Immature natural killer cell (primary cell): ENCODE measurements around the gene EPHB2. TPM values are rescaled to one million over a fixed set of nuclear protein-coding genes. Genes with fewer than 3 reads are reported as not detected.

Experiments used
- DNase-seq, 3 donors: peaks; one replicate each; pipeline ENCODE4 v3.0.0; 2022; ENCODE audit warnings: mixed read lengths in 1 of 3
- H3K27ac Mint-ChIP-seq, 6 donors: one replicate each; pipeline ENCODE4 v1.8.0; 2020; ENCODE audit warnings: mixed read lengths in 6 of 6, mild to moderate bottlenecking in 5 of 6, inconsistent platforms in 4 of 6, moderate library complexity in 3 of 6
- H3K27me3 Mint-ChIP-seq, 3 donors: one replicate each; pipeline ENCODE4 v1.8.0; 2020 to 2021; ENCODE audit warnings: low read depth in 3 of 3, mild to moderate bottlenecking in 3 of 3, mixed read lengths in 3 of 3, moderate library complexity in 3 of 3, inconsistent platforms in 1 of 3
- H3K36me3 Mint-ChIP-seq, 3 donors: one replicate each; pipeline ENCODE4 v1.8.0; 2020; ENCODE audit warnings: mixed read lengths in 3 of 3, inconsistent platforms in 2 of 3, mild to moderate bottlenecking in 2 of 3
- H3K4me1 Mint-ChIP-seq, 2 donors: one replicate each; pipeline ENCODE4 v1.8.0; 2020; ENCODE audit warnings: inconsistent platforms in 2 of 2, mild to moderate bottlenecking in 2 of 2, mixed read lengths in 2 of 2, moderate library complexity in 1 of 2
- H3K4me3 Mint-ChIP-seq, 5 donors: one replicate each; pipeline ENCODE4 v1.8.0; 2020; ENCODE audit warnings: mild to moderate bottlenecking in 5 of 5, mixed read lengths in 5 of 5, inconsistent platforms in 3 of 5, moderate library complexity in 3 of 5
- H3K9me3 Mint-ChIP-seq, 6 donors: one replicate each; pipeline ENCODE4 v1.8.0; 2020; ENCODE audit warnings: mild to moderate bottlenecking in 6 of 6, mixed read lengths in 6 of 6, inconsistent platforms in 4 of 6, moderate library complexity in 3 of 6
- polyA plus RNA-seq, 3 donors: library from polyadenylated mRNA; unstranded; fragments of 300-500 nt; fragmentation: Illumina TruSeq; gene quantifications; one replicate each; pipeline ENCODE4 v1.2.3, GENCODE V29; 2021

Gene EPHB2
- polyA plus RNA-seq, 3 donors from 2014 or later: not detected

- peaks cover 0 to 7% (median 4%) of the 10 kb centered on the region in 3 donors for H3K27me3 Mint-ChIP-seq
- no peak for DNase-seq
- no peaks in the 10 kb centered on the region for H3K4me1 Mint-ChIP-seq
- H3K27ac Mint-ChIP-seq: no peak overlapping the region
- no peaks in the 10 kb centered on the region for H3K9me3 Mint-ChIP-seq
- H3K36me3 Mint-ChIP-seq: no peaks in the 10 kb centered on the region
- H3K4me3 Mint-ChIP-seq: no peak overlapping the region
Measured at GRCh38 chr1:22790232-22791008, 79.8 kb downstream of the EPHB2 start.

- Mint-ChIP-seq H3K27ac (no peak overlapping the region), H3K27me3 (peaks cover 0 to 6% (median 5%) of the 10 kb centered on the region in 3 donors), H3K4me1 (no peaks in the 10 kb centered on the region), H3K9me3 (no peaks in the 10 kb centered on the region), H3K36me3 (no peaks in the 10 kb centered on the region), H3K4me3 (no peak overlapping the region)
- DNase-seq: no peak
Measured at GRCh38 chr1:22791831-22792347, 81.2 kb downstream of the EPHB2 start.

- H3K4me3 Mint-ChIP-seq: no peak overlapping the region
- H3K9me3 Mint-ChIP-seq: no peaks in the 10 kb centered on the region
- no peak overlapping the region for H3K27ac Mint-ChIP-seq
- no peak for DNase-seq
- no peaks in the 10 kb centered on the region for H3K4me1 Mint-ChIP-seq
- H3K36me3 Mint-ChIP-seq: no peaks in the 10 kb centered on the region
- H3K27me3 Mint-ChIP-seq: peaks cover 0 to 5% (median 1%) of the 10 kb centered on the region in 3 donors
Measured at GRCh38 chr1:22792396-22793160, 81.9 kb downstream of the EPHB2 start.

- no peak overlapping the region for H3K4me3 Mint-ChIP-seq
- H3K27ac Mint-ChIP-seq: no peak overlapping the region
Measured at GRCh38 chr1:22793647-22794046, 83.0 kb downstream of the EPHB2 start.

GRCh38 chr1:22794647-22795365, 84.2 kb downstream of the EPHB2 start:
- Mint-ChIP-seq H3K27me3 (peaks cover 0 to 4% (median 3%) of the 10 kb centered on the region in 3 donors), H3K27ac (no peak overlapping the region), H3K4me1 (no peaks in the 10 kb centered on the region), H3K36me3 (no peaks in the 10 kb centered on the region), H3K9me3 (no peaks in the 10 kb centered on the region), H3K4me3 (no peak overlapping the region)
- no peak for DNase-seq

More at GRCh38 chr1:22793647-22794046, 83.0 kb downstream of the EPHB2 start:
- Mint-ChIP-seq H3K27me3 (peaks cover 0 to 5% (median 3%) of the 10 kb centered on the region in 3 donors), H3K4me1 (no peaks in the 10 kb centered on the region), H3K36me3 (no peaks in the 10 kb centered on the region), H3K9me3 (no peaks in the 10 kb centered on the region)
- no peak for DNase-seq

- Mint-ChIP-seq H3K4me1 (no peaks in the 10 kb centered on the region), H3K9me3 (no peaks in the 10 kb centered on the region), H3K4me3 (no peak overlapping the region), H3K36me3 (no peaks in the 10 kb centered on the region), H3K27ac (no peak overlapping the region), H3K27me3 (peaks cover 0 to 4% (median 3%) of the 10 kb centered on the region in 3 donors)
- DNase-seq: no peak
Measured at GRCh38 chr1:22795366-22795714, 84.7 kb downstream of the EPHB2 start.

GRCh38 chr1:22796642-22797041, 86.0 kb downstream of the EPHB2 start:
- Mint-ChIP-seq H3K27ac (no peak overlapping the region), H3K9me3 (no peaks in the 10 kb centered on the region), H3K27me3 (peaks cover 0 to 4% (median 3%) of the 10 kb centered on the region in 3 donors), H3K36me3 (no peaks in the 10 kb centered on the region), H3K4me1 (no peaks in the 10 kb centered on the region), H3K4me3 (no peak overlapping the region)
- DNase-seq: no peak

GRCh38 chr1:22798083-22798482, 87.4 kb downstream of the EPHB2 start:
- no peaks in the 10 kb centered on the region for H3K36me3 Mint-ChIP-seq
- H3K27ac Mint-ChIP-seq: no peak overlapping the region
- no peaks in the 10 kb centered on the region for H3K4me1 Mint-ChIP-seq
- peaks cover 0 to 3% (median 2%) of the 10 kb centered on the region in 3 donors for H3K27me3 Mint-ChIP-seq
- H3K4me3 Mint-ChIP-seq: no peak overlapping the region
- H3K9me3 Mint-ChIP-seq: no peaks in the 10 kb centered on the region
- DNase-seq: no peak

GRCh38 chr1:22799971-22800370, 89.3 kb downstream of the EPHB2 start:
- no peak overlapping the region for H3K27ac Mint-ChIP-seq
- H3K9me3 Mint-ChIP-seq: no peaks in the 10 kb centered on the region
- no peak overlapping the region for H3K4me3 Mint-ChIP-seq
- peaks cover 2 to 7% (median 2%) of the 10 kb centered on the region in 3 donors for H3K27me3 Mint-ChIP-seq
- no peaks in the 10 kb centered on the region for H3K4me1 Mint-ChIP-seq
- no peaks in the 10 kb centered on the region for H3K36me3 Mint-ChIP-seq
- DNase-seq: no peak

GRCh38 chr1:22800629-22801028, 90.0 kb downstream of the EPHB2 start:
- no peaks in the 10 kb centered on the region for H3K9me3 Mint-ChIP-seq
- no peak overlapping the region for H3K27ac Mint-ChIP-seq
- H3K36me3 Mint-ChIP-seq: no peaks in the 10 kb centered on the region
- no peaks in the 10 kb centered on the region for H3K4me1 Mint-ChIP-seq
- H3K4me3 Mint-ChIP-seq: no peak overlapping the region
- no peak for DNase-seq
- peaks cover 2 to 7% (median 2%) of the 10 kb centered on the region in 3 donors for H3K27me3 Mint-ChIP-seq

GRCh38 chr1:22801347-22801746, 90.7 kb downstream of the EPHB2 start:
- Mint-ChIP-seq H3K27ac (no peak overlapping the region), H3K4me1 (no peaks in the 10 kb centered on the region), H3K4me3 (no peak overlapping the region), H3K9me3 (no peaks in the 10 kb centered on the region), H3K27me3 (peaks cover 0 to 7% (median 7%) of the 10 kb centered on the region in 3 donors), H3K36me3 (no peaks in the 10 kb centered on the region)
- DNase-seq: no peak

- Mint-ChIP-seq H3K4me3 (no peak overlapping the region), H3K9me3 (no peaks in the 10 kb centered on the region), H3K4me1 (no peaks in the 10 kb centered on the region), H3K27ac (no peak overlapping the region), H3K36me3 (no peaks in the 10 kb centered on the region), H3K27me3 (peaks cover 0 to 7% (median 7%) of the 10 kb centered on the region in 3 donors)
- no peak for DNase-seq
Measured at GRCh38 chr1:22801761-22802160, 91.1 kb downstream of the EPHB2 start.

- no peaks in the 10 kb centered on the region for H3K4me1 Mint-ChIP-seq
- H3K27me3 Mint-ChIP-seq: peaks cover 4 to 7% (median 4%) of the 10 kb centered on the region in 3 donors
- H3K36me3 Mint-ChIP-seq: no peaks in the 10 kb centered on the region
- DNase-seq: no peak
- no peak overlapping the region for H3K27ac Mint-ChIP-seq
- H3K4me3 Mint-ChIP-seq: no peak overlapping the region
- no peaks in the 10 kb centered on the region for H3K9me3 Mint-ChIP-seq
Measured at GRCh38 chr1:22803833-22804232, 93.2 kb downstream of the EPHB2 start.

- H3K4me3 Mint-ChIP-seq: no peak overlapping the region
- H3K9me3 Mint-ChIP-seq: no peaks in the 10 kb centered on the region
Measured at GRCh38 chr1:22804406-22804805, 93.8 kb downstream of the EPHB2 start.

More at GRCh38 chr1:22804406-22804805, 93.8 kb downstream of the EPHB2 start:
- no peaks in the 10 kb centered on the region for H3K4me1 Mint-ChIP-seq
- no peak overlapping the region for H3K27ac Mint-ChIP-seq
- DNase-seq: no peak
- H3K36me3 Mint-ChIP-seq: no peaks in the 10 kb centered on the region
- peaks cover 4 to 7% (median 4%) of the 10 kb centered on the region in 3 donors for H3K27me3 Mint-ChIP-seq
